Germinal center (tissue), 1 donor: ENCODE measurements around the gene PNMA8C.
"Not testable (repeated sequence)": the region's sequence is repeated elsewhere in the genome, so short reads cannot be mapped to it uniquely, and the experiment has no call there.

Experiments
- DNase-seq: peaks from one replicate; pipeline ENCODE4 v3.0.0; 2012; ENCODE audit warnings: mixed read lengths, low spot score

Gene PNMA8C

GRCh38 chr19:46411088-46411924 lies 17.4 kb downstream of the PNMA8C start:
- DNase-seq = no peak

GRCh38 chr19:46410205-46411087 lies 18.3 kb downstream of the PNMA8C start:
- no peak for DNase-seq

GRCh38 chr19:46409191-46409590 lies 19.5 kb downstream of the PNMA8C start:
- DNase-seq = no peak

- DNase-seq = no peak
These were observed 20.1 kb downstream of the PNMA8C start for GRCh38 chr19:46408664-46409039.

- DNase-seq = no peak
These were observed 20.7 kb downstream of the PNMA8C start for GRCh38 chr19:46407856-46408663.

- DNase-seq = no peak
These were observed 21.8 kb downstream of the PNMA8C start for GRCh38 chr19:46406976-46407375.

GRCh38 chr19:46404753-46405468 lies 23.8 kb downstream of the PNMA8C start:
- no peak for DNase-seq

- DNase-seq = no peak
These were observed 24.5 kb downstream of the PNMA8C start for GRCh38 chr19:46404055-46404752.

- DNase-seq = no peak
These were observed 26.0 kb downstream of the PNMA8C start for GRCh38 chr19:46402725-46403124.

- not testable (repeated sequence) for DNase-seq
These were observed 30.8 kb downstream of the PNMA8C start for GRCh38 chr19:46397801-46398479.

- no peak for DNase-seq
These were observed 34.3 kb downstream of the PNMA8C start for GRCh38 chr19:46394402-46394797.

- no peak for DNase-seq
These were observed 35.0 kb downstream of the PNMA8C start for GRCh38 chr19:46393456-46394401.

GRCh38 chr19:46392837-46393236 lies 35.9 kb downstream of the PNMA8C start:
- no peak for DNase-seq

- DNase-seq = no peak
These were observed 36.4 kb downstream of the PNMA8C start for GRCh38 chr19:46392252-46392801.

- no peak for DNase-seq
These were observed 37.2 kb downstream of the PNMA8C start for GRCh38 chr19:46391296-46392251.

- no peak for DNase-seq
These were observed 37.9 kb downstream of the PNMA8C start for GRCh38 chr19:46390866-46391265.

- no peak for DNase-seq
These were observed 38.4 kb downstream of the PNMA8C start for GRCh38 chr19:46390121-46390858.
